HepG2 (cell line): ENCODE measurements around the gene PLXDC2. TPM values are rescaled to one million over a fixed set of nuclear protein-coding genes. Genes with fewer than 3 reads are reported as not detected.

Source experiments
- ATAC-seq: fragments of 200-7000 bp; cut with Tn5 transposase; 3 replicates; pipeline ENCODE4 v1.9.1; 2020; ENCODE audit warnings: mild to moderate bottlenecking, moderate library complexity
- BruUV-seq: library from RNA; stranded (reverse); fragments of 400-500 nt; replicated peaks from 2 replicates; lab custom pipeline; 2021; lab: Mats Ljungman, UMichigan
- CTCF ChIA-PET: fragments of 300-600 bp; formaldehyde crosslinking; extraction: SDS; loops from one replicate; lab custom pipeline; 2021; ENCODE audit warnings: low total read pairs, inconsistent platforms, low intra/inter-chr PET ratio; lab: Yijun Ruan, JAX
- POLR2A ChIA-PET: fragments of 350-600 bp; sonication (Branson Sonifier 250); formaldehyde crosslinking; loops from one replicate; lab custom pipeline; 2020; ENCODE audit warnings: antibody characterized with exemption, inconsistent platforms; lab: Yijun Ruan, JAX
- DNase-seq: peaks from one replicate; pipeline ENCODE4 v3.0.0-alpha.2; 2015; ENCODE audit warnings: low spot score
- FAIRE-seq: peaks from 3 replicates; lab custom pipeline; 2011; peaks lifted over from hg19 to GRCh38; lab: Jason Lieb, UNC
- H2AFZ ChIP-seq: one replicate; pipeline ENCODE4 v1.6.1; 2011; ENCODE audit warnings: low read length, inconsistent platforms
- H3K27ac ChIP-seq: fragments of 300-600 bp; 3 replicates; pipeline ENCODE4 v1.8.0; 2011; ENCODE audit warnings: mixed run types, mild to moderate bottlenecking, mixed read lengths, low read length, inconsistent platforms; ENCODE audit not compliant: insufficient read depth; ENCODE audit errors: extremely low read length
- H3K27me3 ChIP-seq, 2 experiments: fragments of 200-600 bp in 1 of 2; 2 replicates in 1 of 2; 3 replicates in 1 of 2; pipeline versions ENCODE4 v1.6.0 to v1.8.0; 2011; ENCODE audit warnings: low read length in 2 of 2, mild to moderate bottlenecking in 2 of 2, moderate library complexity in 2 of 2, inconsistent platforms in 1 of 2; ENCODE audit not compliant: insufficient read depth in 2 of 2, control insufficient read depth in 1 of 2
- H3K36me3 ChIP-seq, 2 experiments: fragments of 200-600 bp in 1 of 2; replicated peaks in 1 of 2; 2 replicates in 1 of 2; 3 replicates in 1 of 2; pipeline versions ENCODE4 v1.5.1 to v1.8.0; 2011; ENCODE audit warnings: low read length in 2 of 2, inconsistent platforms in 1 of 2; ENCODE audit not compliant: insufficient read depth in 2 of 2, control insufficient read depth in 1 of 2
- H3K4me1 ChIP-seq: 2 replicates; pipeline ENCODE4 v1.5.1; 2012; ENCODE audit warnings: low read length, inconsistent platforms; ENCODE audit not compliant: insufficient read depth
- H3K4me2 ChIP-seq: 2 replicates; pipeline ENCODE4 v1.6.0; 2011; ENCODE audit warnings: low read depth, low read length, inconsistent platforms
- H3K4me3 ChIP-seq, 3 experiments: fragments of 200-600 bp in 1 of 3; sonication (generic), shearing (Covaris generic) in 1 of 3; replicated peaks in 1 of 3; 2 replicates each; pipeline ENCODE4 v1.5.1; 2011 to 2016; ENCODE audit warnings: low read length in 3 of 3, inconsistent platforms in 2 of 3, low read depth in 2 of 3, mild to moderate bottlenecking in 2 of 3, control low read depth in 1 of 3, mixed read lengths in 1 of 3; ENCODE audit not compliant: insufficient read depth in 1 of 3
- H3K79me2 ChIP-seq: one replicate; pipeline ENCODE4 v1.6.1; 2011; ENCODE audit warnings: low read length, inconsistent platforms; ENCODE audit not compliant: insufficient read depth
- H3K9ac ChIP-seq: 2 replicates; pipeline ENCODE4 v1.6.0; 2011; ENCODE audit warnings: mild to moderate bottlenecking, low read depth, low read length, inconsistent platforms; ENCODE audit not compliant: insufficient read depth
- H3K9me3 ChIP-seq: 2 replicates; pipeline ENCODE4 v1.5.1; 2012; ENCODE audit warnings: mild to moderate bottlenecking, low read length
- H4K20me1 ChIP-seq: 2 replicates; pipeline ENCODE4 v1.6.0; 2011; ENCODE audit warnings: inconsistent platforms, mild to moderate bottlenecking, low read length, moderate library complexity; ENCODE audit not compliant: insufficient read depth
- DNMT1 ChIP-seq: sonication (generic); formaldehyde crosslinking; IDR thresholded peaks from 2 replicates; pipeline ENCODE4 v1.5.1; 2020; ENCODE audit warnings: mild to moderate bottlenecking, missing genetic modification reagents
- ERF ChIP-seq: IDR thresholded peaks from 2 replicates; pipeline ENCODE4 v1.6.1; 2018; ENCODE audit warnings: missing biosample characterization, missing genetic modification reagents
- HNRNPK ChIP-seq: fragments of 200-400 bp; formaldehyde crosslinking; IDR thresholded peaks from 2 replicates; pipeline ENCODE4 v1.6.1; 2018; ENCODE audit warnings: low read length, low read depth, moderate library complexity, mild to moderate bottlenecking; ENCODE audit not compliant: poor library complexity, severe bottlenecking
- HOXA7 ChIP-seq: sonication (generic); formaldehyde crosslinking; IDR thresholded peaks from 2 replicates; pipeline ENCODE4 v1.8.1; 2022; ENCODE audit warnings: mild to moderate bottlenecking, missing genetic modification reagents, moderate library complexity
- KLF15 ChIP-seq: sonication (generic); formaldehyde crosslinking; IDR thresholded peaks from 2 replicates; pipeline ENCODE4 v1.8.1; 2023; ENCODE audit warnings: borderline replicate concordance, mild to moderate bottlenecking, inconsistent platforms, missing genetic modification reagents, mixed read lengths
- MAFF ChIP-seq: IDR thresholded peaks from 2 replicates; pipeline ENCODE4 v1.6.1; 2011; ENCODE audit warnings: low read depth, low read length, improper control_type of control experiment
- MAFK ChIP-seq, 2 experiments: IDR thresholded peaks in 1 of 2; conservative IDR thresholded peaks in 1 of 2; 2 replicates each; pipeline ENCODE4 v1.6.1; 2011; ENCODE audit warnings: improper control_type of control experiment in 2 of 2, low read length in 2 of 2
- MBNL3 ChIP-seq: fragments of 250-450 bp; sonication (Bioruptor Pico); conservative IDR thresholded peaks from 2 replicates; pipeline ENCODE4 v1.8.0; 2022; ENCODE audit warnings: mild to moderate bottlenecking, inconsistent platforms
- MIER2 ChIP-seq: IDR thresholded peaks from 2 replicates; pipeline ENCODE4 v1.6.1; 2016; ENCODE audit warnings: missing biosample characterization, missing genetic modification reagents
- NFIC ChIP-seq: IDR thresholded peaks from 2 replicates; pipeline ENCODE4 v1.6.1; 2012; ENCODE audit warnings: mild to moderate bottlenecking, low read length, inconsistent platforms
- NR3C1 ChIP-seq: sonication (generic); formaldehyde crosslinking; IDR thresholded peaks from 2 replicates; pipeline ENCODE4 v1.4.0; 2020; ENCODE audit warnings: missing genetic modification reagents
- SMARCC2 ChIP-seq: fragments of 450-650 bp; IDR thresholded peaks from 2 replicates; pipeline ENCODE4 v1.6.1; 2017; ENCODE audit warnings: antibody characterized with exemption, mild to moderate bottlenecking
- STAG1 ChIP-seq: sonication (generic); formaldehyde crosslinking; IDR thresholded peaks from 2 replicates; pipeline ENCODE4 v1.4.0; 2020; ENCODE audit warnings: missing genetic modification reagents
- ZFP36L2 ChIP-seq: sonication (generic); formaldehyde crosslinking; IDR thresholded peaks from 2 replicates; pipeline ENCODE4 v1.4.0; 2020; ENCODE audit warnings: missing genetic modification reagents
- ZNF34 ChIP-seq: sonication (generic); formaldehyde crosslinking; IDR thresholded peaks from 2 replicates; pipeline ENCODE4 v1.4.0; 2020; ENCODE audit warnings: mild to moderate bottlenecking, missing genetic modification reagents, borderline replicate concordance
- ZNF383 ChIP-seq: sonication (generic); formaldehyde crosslinking; IDR thresholded peaks from 2 replicates; pipeline ENCODE4 v1.4.0; 2020; ENCODE audit warnings: missing genetic modification reagents, mild to moderate bottlenecking, borderline replicate concordance
- ZNF510 ChIP-seq: sonication (generic); formaldehyde crosslinking; IDR thresholded peaks from 2 replicates; pipeline ENCODE4 v1.4.0; 2020; ENCODE audit warnings: low read depth, mild to moderate bottlenecking, missing genetic modification reagents
- ZNF713 ChIP-seq: sonication (generic); formaldehyde crosslinking; IDR thresholded peaks from 2 replicates; pipeline ENCODE4 v1.4.0; 2020; ENCODE audit warnings: mild to moderate bottlenecking, missing genetic modification reagents
- ZSCAN9 ChIP-seq: IDR thresholded peaks from 2 replicates; pipeline ENCODE4 v1.6.1; 2016; ENCODE audit warnings: borderline replicate concordance
- WGBS: methylation state at CpG from one replicate; pipeline ENCODE4 v1.1.6; 2017; ENCODE audit warnings: low lambda C conversion rate; 5-methylcytosine and 5-hydroxymethylcytosine counted together
- in situ Hi-C: cut with HindIII; loops from 2 replicates; pipeline ENCODE4 v1.10.0; 2017; ENCODE audit warnings: low pct_unique_long_range_greater_than_20kb; ENCODE audit not compliant: extremely low pct_ligation_motif_present
- intact Hi-C: fragments of 100-400 bp; cut with micrococcal nuclease; formaldehyde crosslinking; loops from one replicate; pipeline ENCODE4 v1.10.0; 2022; ENCODE audit not compliant: unreplicated experiment
- polyA plus RNA-seq, 8 experiments: library from polyadenylated mRNA; depleted of rRNA in 3 of 8; stranded (reverse) in 7 of 8; unstranded in 1 of 8; fragments of >200 nt; fragmentation: Illumina TruSeq in 4 of 8; extraction: Trizol in 4 of 8; gene quantifications; 2 replicates each; pipeline versions ENCODE4 v1.2.1 to v1.2.3, GENCODE V29; 2011 to 2016; ENCODE audit warnings: low read depth in 4 of 8, missing spikeins in 1 of 8, mixed read lengths in 1 of 8; ENCODE audit not compliant: insufficient read depth in 1 of 8
- total RNA-seq, 5 experiments: library from RNA; depleted of rRNA; stranded (reverse); fragments of >200 nt; fragmentation: Illumina TruSeq; extraction: Trizol; gene quantifications; 2 replicates each; pipeline ENCODE4 v1.2.3, GENCODE V29; 2016; ENCODE audit warnings: low read depth in 1 of 5
- TF ChIP-seq, protein P1 (sequence below): sonication (generic); formaldehyde crosslinking; IDR thresholded peaks from 2 replicates; pipeline ENCODE4 v1.5.0; 2020; ENCODE audit warnings: missing genetic modification reagents
- TF ChIP-seq, protein P2 (sequence below): sonication (generic); formaldehyde crosslinking; IDR thresholded peaks from 2 replicates; pipeline ENCODE4 v1.4.0; 2020; ENCODE audit warnings: mild to moderate bottlenecking, missing genetic modification reagents

PLXDC2 gene
- total and polyA plus RNA-seq, 2 of the 13 experiments (the other 11 are each of a cell fraction or from before 2014, with no cell fraction given) = 2.1 to 2.4 TPM

DNA sequence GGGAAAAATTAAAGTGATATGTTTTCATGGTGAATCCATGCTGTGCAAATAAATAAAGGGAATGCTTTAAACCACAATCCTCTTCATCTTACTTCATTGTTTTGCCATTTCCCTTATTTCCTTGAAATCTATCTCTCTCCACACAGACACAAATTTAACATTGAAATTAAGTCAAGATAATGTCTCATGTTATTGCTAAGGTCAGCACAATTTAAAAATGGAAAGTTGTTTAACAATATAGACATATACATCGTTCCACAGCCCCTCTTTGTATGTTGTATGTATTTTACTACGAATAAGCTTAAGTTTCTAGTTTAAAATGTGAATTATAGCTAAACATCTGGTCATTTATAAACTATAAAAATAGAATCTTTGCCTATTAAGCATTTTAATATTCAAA is 256.9 kb downstream of the PLXDC2 start:
- intact Hi-C loops = no loop called here
- 35% methylated on average over 2 of the region's 2 CpGs for WGBS

DNA sequence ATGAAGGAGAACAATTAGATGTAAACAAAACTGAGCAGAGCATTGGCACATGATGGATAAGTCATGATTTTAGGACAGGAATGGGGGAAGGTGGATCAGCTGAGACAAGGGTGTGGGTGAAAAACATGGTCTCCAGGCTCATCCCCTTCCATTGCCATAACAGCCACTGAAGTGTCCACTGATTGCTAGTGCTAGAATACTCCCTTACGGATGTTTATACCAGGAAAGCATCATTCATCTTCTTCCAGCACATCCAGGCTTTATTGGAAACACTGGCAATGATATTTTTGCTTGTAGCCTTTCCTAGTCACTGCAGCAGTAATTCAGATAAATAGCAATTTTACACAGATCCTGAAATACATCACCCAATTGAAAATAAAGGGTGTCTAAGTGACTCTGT is 259.5 kb downstream of the PLXDC2 start:
- intact Hi-C loops (no loop called here), in situ Hi-C loops (no loop called here)
- Histone ChIP-seq H4K20me1 (no peaks in the 10 kb centered on the region), H2AFZ (no peak overlapping the region), H3K4me1 (no peaks in the 10 kb centered on the region), H3K4me2 (no peak overlapping the region), H3K27ac (no peak overlapping the region), H3K9me3 (peaks cover 17% of the 10 kb centered on the region), H3K27me3 (no peaks in the 10 kb centered on the region), H3K4me3 (no peak overlapping the region), H3K9ac (no peak overlapping the region), H3K79me2 (no peaks in the 10 kb centered on the region), H3K36me3 (no peaks in the 10 kb centered on the region)
- ATAC-seq (no peak), DNase-seq (no peak), FAIRE-seq (no peak)
- no TSS peak for BruUV-seq
- WGBS = 50% methylated on average over 1 of the region's 1 CpG
- POLR2A ChIA-PET = no interaction called here
- CTCF ChIA-PET = no interaction called here
- no peak for TF ChIP-seq HNRNPK
- TF ChIP-seq STAG1 (CRISPR knock-in tag) = no peak
- no peak for TF ChIP-seq NFIC
- TF ChIP-seq NR3C1 (CRISPR knock-in tag) = no peak
- no peak for TF ChIP-seq ZNF510 (CRISPR knock-in tag)
- TF ChIP-seq MBNL3 (CRISPR knock-in tag) = no peak
- TF ChIP-seq, protein P1, sequence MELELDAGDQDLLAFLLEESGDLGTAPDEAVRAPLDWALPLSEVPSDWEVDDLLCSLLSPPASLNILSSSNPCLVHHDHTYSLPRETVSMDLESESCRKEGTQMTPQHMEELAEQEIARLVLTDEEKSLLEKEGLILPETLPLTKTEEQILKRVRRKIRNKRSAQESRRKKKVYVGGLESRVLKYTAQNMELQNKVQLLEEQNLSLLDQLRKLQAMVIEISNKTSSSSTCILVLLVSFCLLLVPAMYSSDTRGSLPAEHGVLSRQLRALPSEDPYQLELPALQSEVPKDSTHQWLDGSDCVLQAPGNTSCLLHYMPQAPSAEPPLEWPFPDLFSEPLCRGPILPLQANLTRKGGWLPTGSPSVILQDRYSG (CRISPR knock-in tag) = no peak
- TF ChIP-seq ZFP36L2 = no peak
- TF ChIP-seq HOXA7 = no peak
- no peak for TF ChIP-seq ZNF34 (CRISPR knock-in tag)
- TF ChIP-seq KLF15 = no peak
- TF ChIP-seq ERF (CRISPR knock-in tag) = no peak
- TF ChIP-seq ZNF383 (CRISPR knock-in tag) = no peak

More for the DNA sequence above, 256.9 kb downstream of the PLXDC2 start:
- Histone ChIP-seq H3K79me2 (no peaks in the 10 kb centered on the region), H3K9me3 (peaks cover 30% of the 10 kb centered on the region), H2AFZ (no peak overlapping the region), H3K4me2 (no peak overlapping the region), H3K4me1 (no peaks in the 10 kb centered on the region), H3K27ac (no peak overlapping the region), H4K20me1 (no peaks in the 10 kb centered on the region), H3K27me3 (no peaks in the 10 kb centered on the region), H3K9ac (no peak overlapping the region), H3K4me3 (no peak overlapping the region), H3K36me3 (no peaks in the 10 kb centered on the region)
- no peak for FAIRE-seq
- in situ Hi-C loops = no loop called here
- DNase-seq = no peak
- CTCF ChIA-PET = no interaction called here
- POLR2A ChIA-PET = no interaction called here
- no peak for ATAC-seq
- no TSS peak for BruUV-seq
- no peak for TF ChIP-seq NFIC
- TF ChIP-seq, protein P2, sequence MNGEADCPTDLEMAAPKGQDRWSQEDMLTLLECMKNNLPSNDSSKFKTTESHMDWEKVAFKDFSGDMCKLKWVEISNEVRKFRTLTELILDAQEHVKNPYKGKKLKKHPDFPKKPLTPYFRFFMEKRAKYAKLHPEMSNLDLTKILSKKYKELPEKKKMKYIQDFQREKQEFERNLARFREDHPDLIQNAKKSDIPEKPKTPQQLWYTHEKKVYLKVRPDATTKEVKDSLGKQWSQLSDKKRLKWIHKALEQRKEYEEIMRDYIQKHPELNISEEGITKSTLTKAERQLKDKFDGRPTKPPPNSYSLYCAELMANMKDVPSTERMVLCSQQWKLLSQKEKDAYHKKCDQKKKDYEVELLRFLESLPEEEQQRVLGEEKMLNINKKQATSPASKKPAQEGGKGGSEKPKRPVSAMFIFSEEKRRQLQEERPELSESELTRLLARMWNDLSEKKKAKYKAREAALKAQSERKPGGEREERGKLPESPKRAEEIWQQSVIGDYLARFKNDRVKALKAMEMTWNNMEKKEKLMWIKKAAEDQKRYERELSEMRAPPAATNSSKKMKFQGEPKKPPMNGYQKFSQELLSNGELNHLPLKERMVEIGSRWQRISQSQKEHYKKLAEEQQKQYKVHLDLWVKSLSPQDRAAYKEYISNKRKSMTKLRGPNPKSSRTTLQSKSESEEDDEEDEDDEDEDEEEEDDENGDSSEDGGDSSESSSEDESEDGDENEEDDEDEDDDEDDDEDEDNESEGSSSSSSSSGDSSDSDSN (CRISPR knock-in tag) = no peak
- TF ChIP-seq MAFF = peak; percentile 95
- TF ChIP-seq MIER2 (CRISPR knock-in tag) = no peak
- TF ChIP-seq ZNF713 = no peak
- peak; percentile 95 to 98 for TF ChIP-seq MAFK (conservative IDR thresholded peaks at IDR 0.05 in 1 of 2, IDR thresholded peaks at IDR 0.05 in 1 of 2; ENCODE audit: low read length in 2 of 2)
- no peak for TF ChIP-seq SMARCC2
- no peak for TF ChIP-seq ZSCAN9
- TF ChIP-seq DNMT1 (CRISPR knock-in tag) = no peak
